Measurements from ENCODE around the gene EPC2.

Gene EPC2

DNA sequence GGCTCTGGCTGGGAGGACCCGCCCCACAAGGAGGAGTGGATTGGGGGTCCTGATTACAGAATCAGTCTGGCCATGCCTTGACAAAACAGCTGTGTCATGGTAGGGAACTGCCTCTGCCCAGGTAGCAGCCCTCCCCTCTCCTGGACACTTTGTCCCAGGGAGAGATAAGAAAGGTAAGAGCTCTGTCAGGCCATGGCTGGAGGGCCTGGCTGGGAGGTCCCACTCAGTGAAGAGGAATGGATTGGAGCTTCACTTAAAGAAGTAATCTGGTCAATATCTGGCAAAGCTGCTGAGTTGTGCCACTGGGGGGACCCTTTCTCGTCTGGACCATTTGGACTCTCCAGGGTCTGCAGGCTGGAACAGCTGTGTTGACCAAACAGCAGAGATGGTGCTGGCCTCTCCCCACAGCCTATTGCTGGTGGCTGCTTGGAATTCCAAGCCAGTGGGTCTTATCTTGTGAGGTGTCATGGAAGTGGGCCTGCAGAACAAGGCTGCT is 75.4 kb downstream of the EPC2 start:
- Mint-ChIP-seq H3K4me3 (peak overlapping the region; percentile 38 to 43), H3K9me3 (peaks cover 22 to 29% of the 10 kb centered on the region in 2 donors), H3K27me3 (no peaks in the 10 kb centered on the region), H3K27ac (peak overlapping the region; percentile 22 to 64), H3K4me1 (peaks cover 94% of the 10 kb centered on the region)
- no peak for DNase-seq
- ATAC-seq, result peak; percentile 18

DNA sequence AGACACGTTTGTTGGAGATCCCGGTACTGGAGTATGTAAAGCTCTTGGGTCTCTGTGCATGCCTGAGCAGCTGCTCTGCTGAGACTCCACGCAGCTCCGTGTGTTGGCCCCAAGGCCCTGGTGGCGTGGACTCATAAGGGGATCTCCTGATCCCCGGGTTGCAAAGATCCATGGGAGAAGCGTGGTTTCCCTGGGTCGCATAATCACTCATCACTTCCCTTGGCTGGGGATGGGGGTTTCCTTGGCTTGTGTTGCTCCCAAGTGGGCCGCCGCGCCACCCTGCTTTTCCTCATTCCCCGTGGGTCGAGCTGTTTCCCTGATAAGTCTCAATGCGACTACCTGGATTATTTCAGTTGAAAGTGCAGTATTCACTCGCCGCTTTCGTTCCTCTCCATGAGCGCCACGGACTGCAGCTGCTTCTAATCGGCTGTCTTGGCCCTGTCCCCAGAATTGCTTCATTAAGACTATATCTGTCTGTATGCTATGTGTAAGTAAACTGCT is 76.0 kb downstream of the EPC2 start:
- peaks cover 94% of the 10 kb centered on the region for H3K4me1 Mint-ChIP-seq
- DNase-seq, result peak in 1 of 2 donors; percentile 42
- peak; percentile 73 for ATAC-seq
- peak overlapping the region in 1 of 2 donors; percentile 22 for H3K27ac Mint-ChIP-seq
- H3K9me3 Mint-ChIP-seq, result peaks cover 18 to 25% of the 10 kb centered on the region in 2 donors
- H3K27me3 Mint-ChIP-seq, result no peaks in the 10 kb centered on the region
- peak overlapping the region; percentile 38 to 43 for H3K4me3 Mint-ChIP-seq

DNA sequence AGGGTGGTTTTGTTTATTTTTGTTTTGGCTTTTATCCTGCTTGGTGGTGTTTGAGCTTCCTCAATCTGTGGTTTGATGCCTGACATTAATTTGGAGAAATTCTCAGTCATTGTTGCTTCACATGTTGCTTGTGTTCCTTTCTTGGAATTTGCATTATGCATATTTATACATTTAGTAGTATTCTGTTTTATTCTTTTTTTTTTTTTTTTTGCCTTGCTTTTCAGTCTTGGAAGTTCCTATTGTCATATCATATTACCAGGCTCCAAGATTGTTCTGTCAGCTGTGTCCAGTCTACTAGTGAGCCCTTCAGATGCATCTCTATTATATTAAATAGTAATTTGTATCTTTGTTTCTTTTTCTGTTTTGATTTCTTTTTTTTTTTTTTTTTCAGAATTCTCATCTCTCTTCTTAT is 77.0 kb downstream of the EPC2 start:
- Mint-ChIP-seq H3K4me3 (peak overlapping the region in 1 of 2 donors; percentile 48), H3K4me1 (peaks cover 94% of the 10 kb centered on the region), H3K27me3 (no peaks in the 10 kb centered on the region), H3K9me3 (peaks cover 9 to 22% of the 10 kb centered on the region in 2 donors), H3K27ac (no peak overlapping the region)
- DNase-seq (no peak), ATAC-seq (no peak)

DNA sequence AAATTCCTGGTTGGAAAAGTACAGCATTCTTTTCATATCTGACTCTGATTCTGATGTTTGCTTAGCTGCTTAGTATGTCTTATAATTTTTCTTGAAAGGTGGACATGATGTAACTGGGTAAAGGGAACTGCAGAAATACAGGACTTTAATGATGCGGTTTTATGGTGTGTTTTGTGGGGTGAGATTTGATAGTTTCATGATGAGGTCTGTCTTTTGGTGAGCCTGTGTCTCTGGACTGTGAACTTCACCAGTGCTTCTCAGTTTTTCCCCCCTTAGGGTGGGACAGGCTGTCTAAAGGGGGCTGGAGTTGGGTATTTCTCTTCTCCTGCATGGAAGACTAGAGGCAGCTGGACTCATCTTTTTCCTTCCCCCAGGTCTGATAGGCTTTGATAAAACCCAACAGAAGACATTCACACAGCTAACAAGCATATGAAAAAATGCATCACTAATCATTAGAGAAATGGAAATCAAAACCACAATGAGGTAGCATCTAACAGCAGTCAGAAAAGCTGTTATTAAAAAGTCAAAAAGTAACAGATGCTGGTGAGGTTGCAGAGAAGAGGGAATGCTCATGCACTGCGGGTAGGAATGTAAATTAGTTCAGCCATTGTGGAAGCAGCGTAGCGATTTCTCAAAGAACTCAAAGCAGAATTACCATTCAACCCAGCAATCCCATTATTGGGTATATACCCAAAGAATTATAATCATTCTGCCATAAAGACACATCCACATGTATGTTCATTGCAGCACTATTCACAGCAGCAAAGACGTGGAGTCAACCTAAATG is 77.6 kb downstream of the EPC2 start:
- peak overlapping the region in 1 of 2 donors; percentile 69 for H3K27ac Mint-ChIP-seq
- DNase-seq, result no peak
- no peak for ATAC-seq
- H3K4me1 Mint-ChIP-seq, result peaks cover 93% of the 10 kb centered on the region
- H3K27me3 Mint-ChIP-seq, result no peaks in the 10 kb centered on the region
- H3K9me3 Mint-ChIP-seq, result peaks cover 11 to 19% of the 10 kb centered on the region in 2 donors
- peak overlapping the region in 1 of 2 donors; percentile 48 for H3K4me3 Mint-ChIP-seq

DNA sequence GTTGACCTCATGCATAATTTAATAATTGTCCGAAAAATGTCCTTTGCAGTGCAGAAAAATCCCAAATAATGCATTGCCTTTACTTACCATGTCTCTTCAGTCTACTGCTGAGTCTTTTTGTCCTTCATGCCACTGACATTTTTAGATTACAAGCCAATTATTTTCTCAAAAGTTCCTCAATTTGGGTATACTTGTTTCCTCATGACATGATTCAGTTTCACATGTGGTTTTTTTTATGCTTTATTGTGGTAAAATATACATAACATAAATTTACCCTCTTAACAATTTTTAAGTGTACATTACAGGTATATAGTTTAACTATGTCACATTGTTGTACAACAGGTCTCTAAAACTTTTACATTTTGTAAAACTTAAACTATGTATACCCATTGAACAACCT is 81.0 kb downstream of the EPC2 start:
- Mint-ChIP-seq H3K27me3 (no peaks in the 10 kb centered on the region), H3K27ac (no peak overlapping the region), H3K4me3 (no peak overlapping the region), H3K4me1 (peaks cover 70% of the 10 kb centered on the region), H3K9me3 (peaks cover 4 to 6% of the 10 kb centered on the region in 2 donors)
- DNase-seq, result no peak
- no peak for ATAC-seq

DNA sequence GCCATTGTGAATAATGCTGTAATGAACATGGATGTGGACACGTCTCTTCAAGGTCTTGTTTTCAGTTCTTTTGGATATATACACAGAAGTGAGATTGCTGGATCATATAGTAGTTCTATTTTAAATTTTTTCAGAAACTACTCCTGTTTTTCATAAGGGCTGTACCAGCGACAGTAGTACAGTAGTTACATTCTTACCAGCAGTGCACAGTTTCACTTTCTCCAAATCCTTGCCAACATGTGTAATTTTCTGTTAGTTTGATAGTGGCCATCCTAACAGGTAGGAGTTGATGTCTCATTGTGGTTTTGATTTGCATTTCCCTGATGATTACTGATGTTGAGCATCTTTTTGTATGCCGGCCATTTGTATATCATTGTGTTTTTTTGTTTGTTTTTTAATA is 81.7 kb downstream of the EPC2 start:
- ATAC-seq, result peak; percentile 94

DNA sequence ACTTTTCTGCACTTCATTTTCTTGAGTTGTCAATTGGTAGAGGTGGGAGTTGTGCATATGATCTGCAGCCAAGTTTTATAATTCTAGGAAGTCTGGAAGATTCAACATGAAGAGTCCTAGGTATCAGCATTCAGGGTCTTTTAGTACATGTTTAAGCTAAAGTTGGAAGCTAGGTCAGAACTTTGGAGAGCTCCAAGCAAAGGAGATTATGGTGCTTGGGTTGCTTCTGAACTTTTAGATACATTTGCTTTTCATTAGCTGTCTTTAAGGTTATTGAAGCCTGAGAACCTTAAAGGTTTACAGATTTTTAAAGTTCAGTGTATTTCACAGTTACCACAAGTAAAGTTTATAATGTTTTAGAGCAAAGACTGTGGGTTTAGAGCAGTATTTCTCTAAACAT is 85.5 kb downstream of the EPC2 start:
- no peak overlapping the region for H3K27ac Mint-ChIP-seq
- H3K4me3 Mint-ChIP-seq, result no peak overlapping the region
- peaks cover 36% of the 10 kb centered on the region for H3K4me1 Mint-ChIP-seq
- H3K27me3 Mint-ChIP-seq, result no peaks in the 10 kb centered on the region
- DNase-seq, result no peak
- no peak for ATAC-seq
- peaks cover 4 to 6% of the 10 kb centered on the region in 2 donors for H3K9me3 Mint-ChIP-seq

More for the DNA sequence above, 81.7 kb downstream of the EPC2 start:
- no peak for DNase-seq
- H3K27ac Mint-ChIP-seq, result no peak overlapping the region
- peak overlapping the region in 1 of 2 donors; percentile 73 for H3K4me3 Mint-ChIP-seq
- H3K27me3 Mint-ChIP-seq, result no peaks in the 10 kb centered on the region
- peaks cover 68% of the 10 kb centered on the region for H3K4me1 Mint-ChIP-seq
- H3K9me3 Mint-ChIP-seq, result peaks cover 4 to 6% of the 10 kb centered on the region in 2 donors

DNA sequence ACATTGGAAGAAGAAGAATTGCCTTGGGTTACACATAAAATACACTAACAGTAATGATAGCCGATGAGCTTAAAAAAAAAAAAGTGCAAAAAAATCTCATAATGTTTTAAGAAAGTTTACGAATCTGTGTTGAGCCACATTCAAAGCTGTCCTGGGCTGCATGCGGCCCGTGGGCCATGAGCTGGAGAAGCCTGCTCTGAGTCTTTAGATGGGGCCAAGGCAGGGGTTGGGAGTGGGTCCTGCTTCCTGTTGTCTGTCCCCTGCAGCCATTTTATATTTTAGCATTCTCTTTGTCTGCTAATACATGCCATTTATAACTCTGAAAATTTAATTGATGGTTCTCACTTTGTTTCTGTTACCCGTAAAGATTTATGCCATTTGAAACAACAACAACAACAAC is 93.2 kb downstream of the EPC2 start:
- DNase-seq (no peak), ATAC-seq (no peak)
- Mint-ChIP-seq H3K27me3 (no peaks in the 10 kb centered on the region), H3K27ac (no peak overlapping the region), H3K4me1 (peaks cover 45% of the 10 kb centered on the region), H3K9me3 (no peaks in the 10 kb centered on the region), H3K4me3 (no peak overlapping the region)

DNA sequence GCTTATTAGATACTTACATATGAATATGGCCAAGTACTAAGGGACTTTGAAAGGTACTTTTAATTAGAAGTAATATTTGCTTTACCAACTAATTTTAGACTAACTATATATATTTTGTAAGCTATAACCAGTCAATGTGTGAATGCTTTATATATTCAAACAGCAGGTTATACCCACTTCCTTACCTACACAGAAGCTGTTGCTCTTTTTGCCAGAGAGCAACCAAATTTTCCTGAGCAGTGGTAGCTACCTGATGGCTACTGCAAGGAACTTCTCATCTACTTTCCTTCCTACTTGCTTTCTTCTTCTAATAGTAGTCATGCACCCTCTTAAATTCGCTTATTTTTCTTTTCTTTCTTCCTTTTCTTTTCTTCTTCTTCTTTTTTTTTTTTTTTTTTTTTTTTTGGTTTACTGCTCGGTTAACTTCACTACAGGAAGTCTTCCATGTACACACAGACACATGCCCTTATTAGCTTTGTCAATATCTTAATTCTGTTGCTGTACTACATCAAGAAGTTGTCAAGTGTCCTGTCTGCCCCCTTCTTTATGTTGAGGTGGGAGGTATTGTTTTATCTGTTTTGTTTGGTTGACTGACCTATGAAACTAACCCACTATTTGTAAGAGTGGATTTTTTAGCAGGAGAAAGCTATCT is 95.0 kb downstream of the EPC2 start:
- H3K4me1 Mint-ChIP-seq, result peaks cover 45% of the 10 kb centered on the region
- ATAC-seq, result no peak

DNA sequence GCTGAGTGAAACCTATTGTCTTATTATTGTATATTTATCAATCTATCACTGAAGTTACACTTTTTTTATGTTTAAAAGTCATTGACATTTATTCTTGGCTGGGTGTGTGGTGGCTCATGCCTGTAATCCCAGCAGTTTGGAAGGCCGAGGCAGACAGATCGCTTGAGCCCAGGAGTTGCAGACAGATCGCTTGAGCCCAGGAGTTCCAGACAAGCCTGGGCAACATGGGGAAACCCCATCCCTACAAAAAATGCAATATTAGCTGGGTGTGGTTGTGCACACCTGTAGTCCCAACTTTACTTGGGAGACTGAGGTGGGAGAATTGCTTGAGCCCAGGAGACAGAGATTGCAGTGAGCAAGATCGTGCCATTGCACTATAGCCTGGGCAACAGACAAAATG is 97.8 kb downstream of the EPC2 start:
- ATAC-seq (no peak), DNase-seq (no peak)
- Mint-ChIP-seq H3K27ac (no peak overlapping the region), H3K9me3 (no peaks in the 10 kb centered on the region), H3K4me3 (no peak overlapping the region), H3K27me3 (no peaks in the 10 kb centered on the region), H3K4me1 (peaks cover 41% of the 10 kb centered on the region)

More for the DNA sequence above, 95.0 kb downstream of the EPC2 start:
- Mint-ChIP-seq H3K9me3 (no peaks in the 10 kb centered on the region), H3K4me3 (no peak overlapping the region), H3K27ac (peak overlapping the region in 1 of 2 donors; percentile 77), H3K27me3 (no peaks in the 10 kb centered on the region)
- DNase-seq, result no peak

DNA sequence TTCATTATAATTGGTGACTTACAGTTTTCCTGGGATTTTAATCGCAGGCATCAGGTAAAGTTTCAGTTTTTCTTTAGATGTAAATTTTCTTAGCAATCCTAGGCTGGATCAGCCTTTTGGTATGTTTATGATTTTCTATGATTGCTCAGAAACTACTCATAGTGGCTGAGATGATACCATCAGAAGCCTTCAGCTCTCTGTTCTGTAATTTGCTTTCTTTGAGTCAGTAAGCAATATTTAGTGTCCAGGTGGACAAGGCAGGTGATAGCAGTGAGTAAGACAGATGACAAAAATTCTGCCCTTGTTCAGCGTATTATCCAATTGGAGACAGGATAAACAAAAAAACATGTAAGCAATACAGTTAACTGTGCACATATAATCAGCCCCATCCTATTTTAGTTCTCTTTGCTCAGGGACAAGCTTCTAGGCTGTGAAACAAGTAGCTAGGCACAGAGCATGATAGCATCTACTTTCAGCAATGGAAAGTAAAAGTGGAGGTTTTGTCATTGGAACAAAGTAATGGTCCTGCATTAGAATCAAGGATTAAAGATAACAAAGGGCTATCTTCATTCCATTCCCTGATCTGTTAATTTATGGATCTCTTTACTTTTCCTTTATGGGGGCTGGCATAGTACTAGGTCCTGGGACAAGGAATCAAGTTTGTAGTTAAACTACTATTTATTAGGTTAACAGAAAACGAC is 100.8 kb downstream of the EPC2 start:
- no peaks in the 10 kb centered on the region for H3K27me3 Mint-ChIP-seq
- no peak for ATAC-seq
- H3K27ac Mint-ChIP-seq, result no peak overlapping the region
- peaks cover 21% of the 10 kb centered on the region for H3K4me1 Mint-ChIP-seq
- no peaks in the 10 kb centered on the region for H3K9me3 Mint-ChIP-seq
- no peak overlapping the region for H3K4me3 Mint-ChIP-seq
- DNase-seq, result no peak

DNA sequence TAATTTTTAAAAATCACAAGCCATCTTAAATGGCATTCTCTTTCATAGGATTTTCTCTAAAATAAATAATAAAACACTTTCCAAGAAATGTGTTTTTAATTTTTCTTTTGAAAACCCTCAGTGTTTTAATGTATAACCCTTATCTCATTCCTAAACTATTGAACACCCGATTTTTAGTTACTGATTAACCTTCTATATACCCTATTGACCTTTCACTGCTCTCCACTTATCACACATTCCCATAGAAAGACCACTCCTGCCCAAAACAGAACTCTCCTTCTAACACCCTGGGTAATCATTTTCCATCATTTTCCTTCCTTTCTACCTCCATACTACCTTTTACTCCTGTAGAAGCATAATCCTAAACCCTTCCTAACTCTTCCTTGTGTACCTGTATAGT is 102.4 kb downstream of the EPC2 start:
- Mint-ChIP-seq H3K27ac (no peak overlapping the region), H3K27me3 (no peaks in the 10 kb centered on the region), H3K4me1 (peaks cover 17% of the 10 kb centered on the region), H3K9me3 (no peaks in the 10 kb centered on the region), H3K4me3 (no peak overlapping the region)
- ATAC-seq (no peak), DNase-seq (no peak)

DNA sequence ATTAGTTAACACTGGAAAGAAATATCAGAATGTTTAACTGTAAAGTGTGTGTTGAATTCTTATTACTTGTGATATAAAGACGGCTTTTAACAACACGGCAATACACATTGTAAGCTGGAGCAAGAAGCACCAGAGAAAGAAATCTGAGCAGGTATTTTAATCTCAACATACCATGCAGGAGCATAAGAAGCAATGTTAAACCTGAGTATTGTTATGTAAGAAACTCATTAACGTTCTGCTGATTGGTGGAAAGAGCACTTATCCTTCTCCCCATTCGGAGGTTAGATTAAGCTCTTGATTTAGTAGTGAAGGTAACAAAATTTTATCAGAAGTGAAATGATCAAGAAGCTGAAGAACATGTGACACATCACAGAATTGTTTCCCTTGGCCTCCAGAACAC is 107.4 kb downstream of the EPC2 start:
- H3K4me3 Mint-ChIP-seq, result no peak overlapping the region
- H3K27ac Mint-ChIP-seq, result no peak overlapping the region
- no peaks in the 10 kb centered on the region for H3K9me3 Mint-ChIP-seq
- no peak for DNase-seq
- H3K4me1 Mint-ChIP-seq, result peaks cover 19% of the 10 kb centered on the region
- ATAC-seq, result no peak
- no peaks in the 10 kb centered on the region for H3K27me3 Mint-ChIP-seq

DNA sequence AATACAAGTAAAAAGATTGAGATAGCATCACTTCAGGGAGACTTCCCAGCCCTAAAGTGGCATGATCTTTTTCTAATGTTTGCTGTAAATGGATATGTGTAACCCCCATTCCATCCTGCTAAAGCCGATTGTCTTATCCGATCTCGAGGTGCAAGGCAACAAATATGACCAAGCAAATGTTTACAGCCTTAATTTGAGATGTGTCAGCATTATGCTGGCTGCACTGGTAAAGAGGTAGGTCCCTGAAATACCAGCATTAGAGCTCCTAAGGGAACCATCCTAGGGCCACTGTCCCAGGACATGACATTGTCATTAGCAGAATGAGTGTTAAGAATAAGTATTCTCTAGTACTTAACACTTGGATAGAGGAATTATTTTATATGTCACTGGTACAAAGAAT is 108.4 kb downstream of the EPC2 start:
- H3K4me1 Mint-ChIP-seq, result peaks cover 15% of the 10 kb centered on the region
- ATAC-seq, result no peak

DNA sequence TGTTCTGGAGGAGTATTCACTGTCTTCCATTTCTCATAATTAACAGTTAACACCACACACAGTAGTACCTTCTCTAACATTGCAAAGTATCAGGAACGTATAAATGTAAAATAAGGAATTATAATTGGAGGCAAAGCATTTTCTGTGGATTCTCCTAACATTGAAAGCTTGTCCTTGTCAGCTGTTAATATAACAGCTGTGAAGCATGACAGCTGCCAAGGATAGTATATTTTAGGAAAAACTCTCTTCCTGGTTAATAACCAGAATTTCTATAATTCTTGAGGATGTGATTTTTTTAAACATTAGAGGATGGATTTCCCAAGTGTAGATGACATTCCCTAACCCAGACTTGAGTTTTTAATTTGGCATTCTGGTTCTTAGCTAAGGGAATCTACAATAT is 110.3 kb downstream of the EPC2 start:
- ATAC-seq, result no peak
- peaks cover 12% of the 10 kb centered on the region for H3K4me1 Mint-ChIP-seq
- H3K9me3 Mint-ChIP-seq, result no peaks in the 10 kb centered on the region
- no peak overlapping the region for H3K27ac Mint-ChIP-seq
- H3K27me3 Mint-ChIP-seq, result no peaks in the 10 kb centered on the region
- H3K4me3 Mint-ChIP-seq, result no peak overlapping the region
- no peak for DNase-seq

More for the DNA sequence above, 108.4 kb downstream of the EPC2 start:
- no peak for DNase-seq
- no peaks in the 10 kb centered on the region for H3K27me3 Mint-ChIP-seq
- H3K4me3 Mint-ChIP-seq, result no peak overlapping the region
- H3K9me3 Mint-ChIP-seq, result no peaks in the 10 kb centered on the region
- no peak overlapping the region for H3K27ac Mint-ChIP-seq

Data from stimulated activated naive CD8-positive, alpha-beta T cell treated with anti-CD3 and anti-CD28 coated beads, Interleukin-15, amount 100 ng/mL, for 72 hours (primary cell).